Neural cell (in vitro differentiated cells): ENCODE data around the gene ATP5PD.

Experiments used
- EP300 ChIP-seq: fragments of 450-650 bp; conservative IDR thresholded peaks from 2 replicates; pipeline ENCODE4 v1.6.1; 2014; ENCODE audit warnings: antibody characterized with exemption, mild to moderate bottlenecking, moderate library complexity; ENCODE audit not compliant: poor library complexity, severe bottlenecking
- EZH2 ChIP-seq: fragments of 200-600, 300-800 bp; shearing (Covaris generic), sonication (generic); IDR thresholded peaks from 2 replicates; pipeline ENCODE4 v1.6.1; 2014; ENCODE audit warnings: antibody characterized with exemption, low read length, borderline replicate concordance, mild to moderate bottlenecking; ENCODE audit not compliant: insufficient read depth, poor library complexity, severe bottlenecking
- POLR2AphosphoS5 ChIP-seq: IDR thresholded peaks from 2 replicates; pipeline ENCODE4 v1.6.1; 2012
- RAD21 ChIP-seq: fragments of 450-650 bp; conservative IDR thresholded peaks from 2 replicates; pipeline ENCODE4 v1.6.1; 2014; ENCODE audit warnings: antibody characterized with exemption, mild to moderate bottlenecking, moderate library complexity
- SMC3 ChIP-seq: fragments of 450-650 bp; conservative IDR thresholded peaks from 2 replicates; pipeline ENCODE4 v1.6.1; 2014; ENCODE audit warnings: antibody characterized with exemption, mild to moderate bottlenecking, moderate library complexity; ENCODE audit not compliant: poor library complexity
- TAF1 ChIP-seq: IDR thresholded peaks from 2 replicates; pipeline ENCODE4 v1.6.1; 2012; ENCODE audit warnings: low read depth
- TF ChIP-seq, protein P1 (sequence below): fragments of 450-650 bp; IDR thresholded peaks from 2 replicates; pipeline ENCODE4 v1.5.1; 2014; ENCODE audit warnings: antibody characterized with exemption, mild to moderate bottlenecking, moderate library complexity; ENCODE audit not compliant: poor library complexity, severe bottlenecking

GRCh38 chr17:75091855-75092327 is 45.1 kb upstream of the ATP5PD start:
- no peak for TF ChIP-seq EZH2
- no peak for TF ChIP-seq POLR2AphosphoS5
- TF ChIP-seq SMC3: no peak
- TF ChIP-seq, protein P1, sequence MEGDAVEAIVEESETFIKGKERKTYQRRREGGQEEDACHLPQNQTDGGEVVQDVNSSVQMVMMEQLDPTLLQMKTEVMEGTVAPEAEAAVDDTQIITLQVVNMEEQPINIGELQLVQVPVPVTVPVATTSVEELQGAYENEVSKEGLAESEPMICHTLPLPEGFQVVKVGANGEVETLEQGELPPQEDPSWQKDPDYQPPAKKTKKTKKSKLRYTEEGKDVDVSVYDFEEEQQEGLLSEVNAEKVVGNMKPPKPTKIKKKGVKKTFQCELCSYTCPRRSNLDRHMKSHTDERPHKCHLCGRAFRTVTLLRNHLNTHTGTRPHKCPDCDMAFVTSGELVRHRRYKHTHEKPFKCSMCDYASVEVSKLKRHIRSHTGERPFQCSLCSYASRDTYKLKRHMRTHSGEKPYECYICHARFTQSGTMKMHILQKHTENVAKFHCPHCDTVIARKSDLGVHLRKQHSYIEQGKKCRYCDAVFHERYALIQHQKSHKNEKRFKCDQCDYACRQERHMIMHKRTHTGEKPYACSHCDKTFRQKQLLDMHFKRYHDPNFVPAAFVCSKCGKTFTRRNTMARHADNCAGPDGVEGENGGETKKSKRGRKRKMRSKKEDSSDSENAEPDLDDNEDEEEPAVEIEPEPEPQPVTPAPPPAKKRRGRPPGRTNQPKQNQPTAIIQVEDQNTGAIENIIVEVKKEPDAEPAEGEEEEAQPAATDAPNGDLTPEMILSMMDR: no peak
- no peak for TF ChIP-seq EP300
- no peak for TF ChIP-seq RAD21
- no peak for TF ChIP-seq TAF1
